K562 (cell line): ENCODE data around the gene PREX1. TPM values are rescaled to one million over a fixed set of nuclear protein-coding genes. Genes with fewer than 3 reads are reported as not detected.

Experiments
- ATAC-seq: fragments of 200-7000 bp; cut with Tn5 transposase; 3 replicates; pipeline ENCODE4 v1.9.1; 2020; ENCODE audit warnings: moderate library complexity
- BruUV-seq: library from RNA; stranded (reverse); fragments of 400-500 nt; replicated peaks from 2 replicates; lab custom pipeline; 2021; lab: Mats Ljungman, UMichigan
- CTCF ChIA-PET: fragments of 300-600 bp; formaldehyde crosslinking; extraction: SDS; loops from one replicate; lab custom pipeline; 2021; ENCODE audit warnings: low intra/inter-chr PET ratio; lab: Yijun Ruan, JAX
- POLR2A ChIA-PET: fragments of 300-600, 350-650 bp; sonication (Branson Sonifier 250); formaldehyde crosslinking; extraction: SDS; loops from one replicate; lab custom pipeline; 2021; ENCODE audit warnings: antibody characterized with exemption, inconsistent platforms; lab: Yijun Ruan, JAX
- DNase-seq, 4 experiments: peaks; one replicate each; pipeline versions ENCODE4 v3.0.0 to v3.0.0-alpha.2; 2011 to 2018; ENCODE audit warnings: low spot score in 3 of 4, mixed read lengths in 3 of 4; ENCODE audit errors: extremely low read depth in 1 of 4
- FAIRE-seq: peaks from 2 replicates; lab custom pipeline; 2011; peaks lifted over from hg19 to GRCh38; lab: Jason Lieb, UNC
- H2AFZ ChIP-seq: 2 replicates; pipeline ENCODE4 v1.6.0; 2011; ENCODE audit warnings: low read depth, low read length, control low read depth, inconsistent platforms
- H3K27ac ChIP-seq: fragments of 200-600 bp; 3 replicates; pipeline ENCODE4 v1.8.0; 2011; ENCODE audit warnings: low read depth, mild to moderate bottlenecking, control low read depth, inconsistent platforms, low read length, moderate library complexity, mixed read lengths; ENCODE audit errors: extremely low read depth
- H3K27me3 ChIP-seq, 2 experiments: fragments of 300-600 bp in 1 of 2; 2 replicates in 1 of 2; 3 replicates in 1 of 2; pipeline versions ENCODE4 v1.6.0 to v1.8.0; 2011; ENCODE audit warnings: inconsistent platforms in 2 of 2, low read length in 2 of 2, mild to moderate bottlenecking in 1 of 2, mixed read lengths in 1 of 2, moderate library complexity in 1 of 2; ENCODE audit not compliant: control insufficient read depth in 2 of 2, insufficient read depth in 2 of 2
- H3K36me3 ChIP-seq: fragments of 300-600 bp; 3 replicates; pipeline ENCODE4 v1.8.0; 2011; ENCODE audit warnings: mild to moderate bottlenecking, low read length, inconsistent platforms; ENCODE audit not compliant: control insufficient read depth, insufficient read depth
- H3K4me1 ChIP-seq, 2 experiments: fragments of 200-600 bp in 1 of 2; replicated peaks in 1 of 2; 2 replicates in 1 of 2; 3 replicates in 1 of 2; pipeline versions ENCODE4 v1.5.1 to v1.8.0; 2011; ENCODE audit warnings: inconsistent platforms in 2 of 2, low read length in 2 of 2, mild to moderate bottlenecking in 1 of 2, mixed read lengths in 1 of 2, moderate library complexity in 1 of 2; ENCODE audit not compliant: control insufficient read depth in 2 of 2, insufficient read depth in 2 of 2
- H3K4me2 ChIP-seq: 2 replicates; pipeline ENCODE4 v1.6.1; 2011; ENCODE audit warnings: low read length, control low read depth, inconsistent platforms, mixed read lengths; ENCODE audit not compliant: insufficient read depth
- H3K4me3 ChIP-seq: fragments of 200-600 bp; sonication (generic), shearing (Covaris generic); 2 replicates; pipeline ENCODE4 v1.5.1; 2016; ENCODE audit warnings: control low read depth, inconsistent platforms
- H3K79me2 ChIP-seq: fragments of 200-600 bp; 3 replicates; pipeline ENCODE4 v1.8.0; 2011; ENCODE audit warnings: low read length, inconsistent platforms; ENCODE audit not compliant: control insufficient read depth, insufficient read depth
- H3K9ac ChIP-seq, 2 experiments: 2 replicates each; pipeline versions ENCODE4 v1.6.0 to v1.6.1; 2011; ENCODE audit warnings: low read depth in 2 of 2, low read length in 2 of 2, control low read depth in 1 of 2, inconsistent platforms in 1 of 2, mild to moderate bottlenecking in 1 of 2, mixed read lengths in 1 of 2; ENCODE audit not compliant: insufficient read depth in 1 of 2
- H3K9me1 ChIP-seq: one replicate; pipeline ENCODE4 v1.6.0; 2011; ENCODE audit warnings: inconsistent platforms, mild to moderate bottlenecking, low read length, moderate library complexity; ENCODE audit not compliant: control insufficient read depth, insufficient read depth
- H3K9me3 ChIP-seq: replicated peaks from 2 replicates; pipeline ENCODE4 v1.5.1; 2011; ENCODE audit warnings: low read depth, low read length, inconsistent platforms; ENCODE audit not compliant: control insufficient read depth, insufficient read depth
- H4K20me1 ChIP-seq: replicated peaks from 2 replicates; pipeline ENCODE4 v1.6.1; 2011; ENCODE audit warnings: low read length, inconsistent platforms, mixed read lengths; ENCODE audit not compliant: control insufficient read depth, insufficient read depth
- LARP7 ChIP-seq: fragments of 450-650 bp; IDR thresholded peaks from 2 replicates; pipeline ENCODE4 v1.6.1; 2016
- MIER1 ChIP-seq: fragments of 450-650 bp; IDR thresholded peaks from 2 replicates; pipeline ENCODE4 v1.6.1; 2016; ENCODE audit warnings: antibody characterized with exemption, mild to moderate bottlenecking, low read depth
- TAF1 ChIP-seq: IDR thresholded peaks from 2 replicates; pipeline ENCODE4 v1.6.1; 2011; ENCODE audit warnings: mild to moderate bottlenecking, low read length, moderate library complexity; ENCODE audit not compliant: insufficient read depth, control insufficient read depth, severe bottlenecking; ENCODE audit errors: extremely low read depth
- ZBTB8A ChIP-seq: fragments of 450-650 bp; IDR thresholded peaks from 2 replicates; pipeline ENCODE4 v1.6.1; 2018; ENCODE audit warnings: mild to moderate bottlenecking, moderate library complexity; ENCODE audit not compliant: partially characterized antibody
- whole genome bisulfite sequencing: fragments of 100-300 bp; shearing (Covaris generic); methylation state at CpG from one replicate; pipeline ENCODE4 v1.1.6; 2016; ENCODE audit warnings: low coverage, mixed read lengths; ENCODE audit not compliant: insufficient coverage; ENCODE audit errors: missing lambda C conversion rate; 5-methylcytosine and 5-hydroxymethylcytosine counted together
- in situ Hi-C: fragments of 300-500 bp; cut with MboI; formaldehyde crosslinking; loops from 4 replicates; pipeline ENCODE4 v1.15.0; 2018; ENCODE audit warnings: inconsistent platforms, mixed read lengths
- intact Hi-C: fragments of 100-400 bp; cut with micrococcal nuclease; formaldehyde crosslinking; loops from 2 replicates; pipeline ENCODE4 v1.14.2; 2022
- polyA plus RNA-seq, 8 experiments: library from polyadenylated mRNA; depleted of rRNA in 4 of 8; stranded (reverse) in 5 of 8; unstranded in 3 of 8; fragments of >200 nt; fragmentation: Nextera tagmentation in 2 of 8; fragmentation: Illumina TruSeq in 1 of 8; extraction: Ambion mirVana in 2 of 8; extraction: Trizol in 1 of 8; gene quantifications; 2 replicates each; pipeline versions ENCODE4 v1.2.1 to v1.2.3, GENCODE V29; 2011 to 2014; ENCODE audit warnings: inconsistent platforms in 1 of 8, missing spikeins in 1 of 8
- total RNA-seq, 7 experiments: library from RNA; depleted of rRNA in 6 of 7; stranded (reverse); fragments of >200 nt in 6 of 7; fragmentation: Illumina TruSeq in 2 of 7; extraction: Trizol in 2 of 7; gene quantifications; 2 replicates each; pipeline versions ENCODE4 v1.2.1 to v1.2.3, GENCODE V29; 2011 to 2021; ENCODE audit warnings: low replicate concordance in 1 of 7
- TF ChIP-seq, protein P1 (sequence below), 2 experiments: fragments of 450-650 bp in 1 of 2; sonication (generic) in 1 of 2; formaldehyde crosslinking in 1 of 2; IDR thresholded peaks; 2 replicates each; pipeline versions ENCODE4 v1.7.1 to v1.9.0; 2016 to 2022; ENCODE audit warnings: inconsistent platforms in 1 of 2, mild to moderate bottlenecking in 1 of 2, missing genetic modification reagents in 1 of 2

The PREX1 gene
- total and polyA plus RNA-seq, 9 of the 15 experiments (the other 6 are each of a cell fraction or from before 2014, with no cell fraction given) = 0.37 to 10.4 (median 4.8) TPM

DNA sequence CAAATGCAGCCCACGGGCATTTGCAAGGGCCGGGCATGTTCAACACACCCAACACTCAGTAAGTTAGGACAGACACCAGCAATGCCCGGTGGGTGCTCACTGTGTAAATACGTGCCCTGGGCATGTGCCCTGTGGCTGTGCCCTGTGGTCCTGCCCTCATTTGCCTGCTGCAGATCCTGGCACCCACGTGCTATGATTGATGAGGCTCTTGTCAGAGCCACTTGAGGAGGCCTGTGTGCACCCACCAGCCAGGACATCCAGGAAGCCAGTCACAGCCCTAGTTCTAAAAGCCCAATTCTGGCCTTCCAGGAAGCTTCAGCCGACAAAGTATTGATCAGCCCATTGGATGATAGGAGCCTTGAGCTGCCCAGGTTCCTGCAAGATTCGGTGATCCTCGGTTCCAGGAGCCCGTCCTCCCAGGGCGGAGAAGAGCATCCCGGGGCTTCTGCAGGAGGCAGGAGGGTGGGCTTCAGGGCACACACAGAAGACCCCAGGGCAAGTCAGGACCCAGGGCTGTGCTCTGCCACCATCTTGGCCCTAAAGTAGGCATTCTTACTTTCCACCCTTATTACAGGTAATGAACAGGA, 223.9 kb downstream of the PREX1 start:
- H3K9ac ChIP-seq = no peak overlapping the region
- H3K36me3 ChIP-seq = no peaks in the 10 kb centered on the region
- no peaks in the 10 kb centered on the region for H3K79me2 ChIP-seq
- TF ChIP-seq ZBTB8A (no peak), TAF1 (no peak), LARP7 (no peak), MIER1 (no peak)
- TF ChIP-seq, protein P1, sequence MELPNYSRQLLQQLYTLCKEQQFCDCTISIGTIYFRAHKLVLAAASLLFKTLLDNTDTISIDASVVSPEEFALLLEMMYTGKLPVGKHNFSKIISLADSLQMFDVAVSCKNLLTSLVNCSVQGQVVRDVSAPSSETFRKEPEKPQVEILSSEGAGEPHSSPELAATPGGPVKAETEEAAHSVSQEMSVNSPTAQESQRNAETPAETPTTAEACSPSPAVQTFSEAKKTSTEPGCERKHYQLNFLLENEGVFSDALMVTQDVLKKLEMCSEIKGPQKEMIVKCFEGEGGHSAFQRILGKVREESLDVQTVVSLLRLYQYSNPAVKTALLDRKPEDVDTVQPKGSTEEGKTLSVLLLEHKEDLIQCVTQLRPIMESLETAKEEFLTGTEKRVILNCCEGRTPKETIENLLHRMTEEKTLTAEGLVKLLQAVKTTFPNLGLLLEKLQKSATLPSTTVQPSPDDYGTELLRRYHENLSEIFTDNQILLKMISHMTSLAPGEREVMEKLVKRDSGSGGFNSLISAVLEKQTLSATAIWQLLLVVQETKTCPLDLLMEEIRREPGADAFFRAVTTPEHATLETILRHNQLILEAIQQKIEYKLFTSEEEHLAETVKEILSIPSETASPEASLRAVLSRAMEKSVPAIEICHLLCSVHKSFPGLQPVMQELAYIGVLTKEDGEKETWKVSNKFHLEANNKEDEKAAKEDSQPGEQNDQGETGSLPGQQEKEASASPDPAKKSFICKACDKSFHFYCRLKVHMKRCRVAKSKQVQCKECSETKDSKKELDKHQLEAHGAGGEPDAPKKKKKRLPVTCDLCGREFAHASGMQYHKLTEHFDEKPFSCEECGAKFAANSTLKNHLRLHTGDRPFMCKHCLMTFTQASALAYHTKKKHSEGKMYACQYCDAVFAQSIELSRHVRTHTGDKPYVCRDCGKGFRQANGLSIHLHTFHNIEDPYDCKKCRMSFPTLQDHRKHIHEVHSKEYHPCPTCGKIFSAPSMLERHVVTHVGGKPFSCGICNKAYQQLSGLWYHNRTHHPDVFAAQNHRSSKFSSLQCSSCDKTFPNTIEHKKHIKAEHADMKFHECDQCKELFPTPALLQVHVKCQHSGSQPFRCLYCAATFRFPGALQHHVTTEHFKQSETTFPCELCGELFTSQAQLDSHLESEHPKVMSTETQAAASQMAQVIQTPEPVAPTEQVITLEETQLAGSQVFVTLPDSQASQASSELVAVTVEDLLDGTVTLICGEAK (IDR thresholded peaks at IDR 0.05) = no peak
- TF ChIP-seq, protein P1 (CRISPR knock-in tag; IDR thresholded peaks at IDR 0.05) = no peak
- intact Hi-C loops (no loop called here), in situ Hi-C loops (no loop called here)
- H4K20me1 ChIP-seq = no peaks in the 10 kb centered on the region; the same call in 1 of the 2 replicates
- 2% methylated on average over 11 of the region's 11 CpGs for WGBS
- peaks cover 8 to 64% of the 10 kb centered on the region in 2 experiments; a peak in 4 of 5 replicates for H3K27me3 ChIP-seq
- H3K4me1 ChIP-seq = no peaks in the 10 kb centered on the region
- H2AFZ ChIP-seq = no peak overlapping the region
- DNase-seq (no peak), ATAC-seq (no peak), FAIRE-seq (no peak)
- no peak overlapping the region for H3K4me3 ChIP-seq
- CTCF ChIA-PET = no interaction called here
- no peak overlapping the region for H3K27ac ChIP-seq
- no peaks in the 10 kb centered on the region for H3K9me1 ChIP-seq
- POLR2A ChIA-PET = no interaction called here
- H3K9me3 ChIP-seq = no peaks in the 10 kb centered on the region
- BruUV-seq = no TSS peak
- no peak overlapping the region for H3K4me2 ChIP-seq
